AG10803 (cell line): ENCODE measurements around the gene MAPK1.

Source experiments
- DNase-seq: peaks from one replicate; pipeline ENCODE4 v3.0.0; 2010; ENCODE audit warnings: low read depth
- H3K4me3 ChIP-seq: 2 replicates; pipeline ENCODE4 v1.5.1; 2011; ENCODE audit warnings: mild to moderate bottlenecking, low read length, control low read depth
- TF ChIP-seq, protein P1 (sequence below): conservative IDR thresholded peaks from 2 replicates; pipeline ENCODE4 v1.5.1; 2011; ENCODE audit warnings: mild to moderate bottlenecking, low read length, control low read depth, inconsistent platforms

The MAPK1 gene

DNA sequence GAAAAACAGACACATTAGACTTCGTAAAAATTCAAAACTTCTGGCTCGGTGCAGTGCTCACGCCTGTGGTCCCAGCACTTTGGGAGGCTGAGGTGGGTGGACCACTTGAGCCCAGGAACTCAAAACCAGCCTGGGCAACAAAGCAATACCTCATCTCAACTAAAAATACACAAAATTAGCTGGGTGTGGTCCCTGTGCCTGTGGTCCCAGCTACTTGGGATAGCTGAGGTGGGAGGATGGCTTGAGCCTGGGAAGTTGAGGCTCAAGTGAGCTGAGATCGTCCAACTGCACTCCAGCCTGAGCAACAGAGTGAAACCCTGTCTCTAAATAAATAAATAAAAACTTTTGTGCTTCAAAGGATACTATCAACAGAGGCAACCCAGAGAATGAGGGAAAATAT, 155.6 kb downstream of the MAPK1 start:
- TF ChIP-seq, protein P1, sequence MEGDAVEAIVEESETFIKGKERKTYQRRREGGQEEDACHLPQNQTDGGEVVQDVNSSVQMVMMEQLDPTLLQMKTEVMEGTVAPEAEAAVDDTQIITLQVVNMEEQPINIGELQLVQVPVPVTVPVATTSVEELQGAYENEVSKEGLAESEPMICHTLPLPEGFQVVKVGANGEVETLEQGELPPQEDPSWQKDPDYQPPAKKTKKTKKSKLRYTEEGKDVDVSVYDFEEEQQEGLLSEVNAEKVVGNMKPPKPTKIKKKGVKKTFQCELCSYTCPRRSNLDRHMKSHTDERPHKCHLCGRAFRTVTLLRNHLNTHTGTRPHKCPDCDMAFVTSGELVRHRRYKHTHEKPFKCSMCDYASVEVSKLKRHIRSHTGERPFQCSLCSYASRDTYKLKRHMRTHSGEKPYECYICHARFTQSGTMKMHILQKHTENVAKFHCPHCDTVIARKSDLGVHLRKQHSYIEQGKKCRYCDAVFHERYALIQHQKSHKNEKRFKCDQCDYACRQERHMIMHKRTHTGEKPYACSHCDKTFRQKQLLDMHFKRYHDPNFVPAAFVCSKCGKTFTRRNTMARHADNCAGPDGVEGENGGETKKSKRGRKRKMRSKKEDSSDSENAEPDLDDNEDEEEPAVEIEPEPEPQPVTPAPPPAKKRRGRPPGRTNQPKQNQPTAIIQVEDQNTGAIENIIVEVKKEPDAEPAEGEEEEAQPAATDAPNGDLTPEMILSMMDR: no peak
- no peak for DNase-seq
- H3K4me3 ChIP-seq: no peak overlapping the region

DNA sequence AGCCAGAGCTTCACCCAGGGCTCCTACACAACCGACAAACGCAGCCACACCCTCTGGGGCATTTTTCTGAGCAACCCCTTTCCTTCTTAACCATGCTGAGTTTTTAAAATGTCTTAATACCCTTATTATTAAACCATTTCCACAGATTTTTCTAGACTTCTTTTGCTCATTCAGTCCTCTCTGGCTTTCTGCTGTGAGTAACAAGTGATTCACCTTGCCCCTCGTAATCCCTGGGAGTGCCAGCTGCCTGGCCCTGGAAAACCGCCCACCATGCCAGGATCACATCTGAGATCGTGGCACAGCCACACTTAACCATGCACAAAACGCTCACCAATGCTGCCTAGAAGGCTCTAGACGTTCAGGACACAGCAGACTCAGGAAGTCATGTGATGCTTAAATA, 157.3 kb downstream of the MAPK1 start:
- TF ChIP-seq, protein P1: no peak
- no peak overlapping the region for H3K4me3 ChIP-seq
- no peak for DNase-seq

DNA sequence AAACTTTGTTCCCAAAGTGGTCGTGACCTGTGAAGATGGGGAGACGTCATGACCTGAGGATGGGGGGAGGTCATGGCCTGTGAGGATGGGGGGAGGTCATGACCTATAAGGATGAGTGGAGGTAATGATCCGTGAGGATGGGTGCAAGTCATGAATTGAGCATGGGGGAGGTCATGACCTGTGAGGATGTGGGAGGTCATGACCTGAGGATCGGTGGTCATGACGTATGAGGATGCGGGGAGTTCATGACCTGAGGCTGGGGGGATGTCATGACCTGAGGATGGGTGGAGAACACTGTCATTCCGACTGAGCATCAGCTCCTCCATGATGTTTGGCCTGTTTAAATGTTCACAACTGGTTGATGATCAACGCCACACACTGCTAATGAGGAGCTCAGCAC, 157.8 kb downstream of the MAPK1 start:
- no peak for DNase-seq
- H3K4me3 ChIP-seq: no peak overlapping the region
- TF ChIP-seq, protein P1: no peak

DNA sequence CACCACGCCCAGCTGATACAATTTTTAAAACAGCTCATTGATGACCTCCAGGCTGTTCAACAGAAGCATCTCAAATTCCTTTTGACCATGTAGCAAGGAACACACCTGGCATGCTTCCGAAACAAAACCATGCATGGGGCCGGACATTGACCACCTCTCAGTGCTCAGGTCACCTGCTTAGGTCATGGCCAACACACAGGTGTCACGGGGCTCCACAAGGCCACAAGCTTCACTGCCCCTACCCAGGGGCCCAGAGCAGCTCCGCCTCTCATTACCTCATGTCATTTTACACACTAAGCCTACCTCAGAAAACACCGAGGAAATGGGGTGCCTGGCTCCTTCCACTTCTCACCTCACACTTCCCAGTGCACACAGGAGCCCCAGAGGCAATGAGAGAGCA, 158.5 kb downstream of the MAPK1 start:
- TF ChIP-seq, protein P1: no peak
- DNase-seq: no peak
- H3K4me3 ChIP-seq: no peak overlapping the region

DNA sequence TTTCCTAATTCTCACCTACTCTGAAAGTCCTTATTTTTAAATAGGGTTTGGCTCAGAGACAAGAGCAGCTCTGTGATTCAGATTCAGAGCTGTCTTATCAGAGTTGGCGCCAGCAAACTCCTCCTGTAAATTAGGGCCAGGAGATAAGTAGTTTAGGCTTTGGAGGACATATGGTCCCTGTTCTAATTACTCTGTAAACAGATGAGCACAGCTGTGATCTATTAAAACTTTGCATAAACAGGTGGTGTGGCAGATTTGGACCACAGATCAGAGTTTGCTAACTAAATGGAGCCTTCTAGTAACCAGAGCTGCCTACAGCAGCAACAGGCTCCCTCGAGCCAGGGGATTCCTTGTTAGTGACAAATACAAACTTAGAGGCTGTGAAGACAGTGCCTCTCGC, 159.8 kb downstream of the MAPK1 start:
- TF ChIP-seq, protein P1: no peak
- DNase-seq: no peak
- H3K4me3 ChIP-seq: no peak overlapping the region
